Measurements from ENCODE around the gene SND1.

The SND1 gene

GRCh38 chr7:128029405-128029995 lies 377.5 kb downstream of the SND1 start:
- no peak for DNase-seq (ENCODE audit: low read depth)
- no peak for TF ChIP-seq CTCF (IDR thresholded peaks at IDR 0.05; ENCODE audit: insufficient read depth, low read depth, low read length, missing control alignments)
- no peak overlapping the region for H3K4me3 ChIP-seq (ENCODE audit: low read depth, low read length)

- H3K4me3 ChIP-seq (ENCODE audit: low read depth, low read length) = no peak overlapping the region
- DNase-seq (ENCODE audit: low read depth) = no peak
- no peak for TF ChIP-seq CTCF (IDR thresholded peaks at IDR 0.05; ENCODE audit: insufficient read depth, low read depth, low read length, missing control alignments)
Measured at GRCh38 chr7:128030263-128030653, 378.3 kb downstream of the SND1 start.

- no peak within 1 kb of the TSS; the same call in 1 of the 2 replicates for H3K4me3 ChIP-seq (ENCODE audit: low read depth, low read length)
- peak; percentile 49 for DNase-seq (ENCODE audit: low read depth)
- no peak for TF ChIP-seq CTCF (IDR thresholded peaks at IDR 0.05; ENCODE audit: insufficient read depth, low read depth, low read length, missing control alignments)
Measured at GRCh38 chr7:128030654-128031611, 378.9 kb downstream of the SND1 start, which contains the start of gene LRRC4. TSS of gene LRRC4 (minus strand) at chr7:128031437. CDS start at chr7:128030640, 797 bp downstream.

- TF ChIP-seq CTCF (IDR thresholded peaks at IDR 0.05; ENCODE audit: insufficient read depth, low read depth, low read length, missing control alignments) = no peak
- peak; percentile 48 for DNase-seq (ENCODE audit: low read depth)
- no peak overlapping the region for H3K4me3 ChIP-seq (ENCODE audit: low read depth, low read length)
Measured at GRCh38 chr7:128031901-128032604, 380.1 kb downstream of the SND1 start.

- H3K4me3 ChIP-seq (ENCODE audit: low read depth, low read length) = no peak overlapping the region
- no peak for TF ChIP-seq CTCF (IDR thresholded peaks at IDR 0.05; ENCODE audit: insufficient read depth, low read depth, low read length, missing control alignments)
- no peak for DNase-seq (ENCODE audit: low read depth)
Measured at GRCh38 chr7:128032605-128033235, 380.7 kb downstream of the SND1 start.

GRCh38 chr7:128033246-128033645 lies 381.3 kb downstream of the SND1 start:
- DNase-seq (ENCODE audit: low read depth) = no peak
- TF ChIP-seq CTCF (IDR thresholded peaks at IDR 0.05; ENCODE audit: insufficient read depth, low read depth, low read length, missing control alignments) = no peak
- no peak overlapping the region for H3K4me3 ChIP-seq (ENCODE audit: low read depth, low read length)
